ENCODE data around the gene CDKAL1.
"Not testable (repeated sequence)": the region's sequence is repeated elsewhere in the genome, so short reads cannot be mapped to it uniquely, and the experiment has no call there.

Gene CDKAL1

DNA sequence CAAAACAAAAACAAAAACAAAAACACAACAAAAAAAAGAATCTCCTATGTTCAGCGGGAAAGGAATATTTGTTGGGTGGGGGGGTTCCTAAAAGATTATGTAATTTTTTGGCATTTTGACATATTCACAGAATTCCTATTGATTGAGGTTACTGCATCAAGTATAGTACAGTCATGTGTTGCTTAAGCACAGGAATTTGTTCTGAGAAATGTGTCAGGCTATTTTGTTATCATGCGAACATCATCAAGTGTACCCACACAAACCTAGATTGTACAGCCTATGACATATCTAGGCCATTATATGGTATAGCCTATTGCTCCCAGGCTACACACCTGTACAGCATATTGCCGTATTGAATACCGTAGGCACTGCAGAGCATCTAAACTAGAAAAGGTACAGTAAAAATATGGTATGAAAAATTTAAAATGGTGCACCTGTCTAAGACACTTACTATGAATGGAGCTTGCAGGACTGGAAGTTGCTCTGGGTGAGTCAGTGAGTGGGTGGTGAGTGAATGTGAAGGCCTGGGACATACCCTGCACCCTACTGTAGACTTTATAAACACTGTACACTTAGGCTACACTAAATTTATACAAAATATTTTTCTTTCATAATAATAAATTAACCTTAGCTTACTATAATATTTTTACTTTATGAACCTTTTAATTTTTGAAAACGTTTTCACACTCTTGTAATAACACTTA is 110.6 kb downstream of the CDKAL1 start:
- no peak for DNase-seq

DNA sequence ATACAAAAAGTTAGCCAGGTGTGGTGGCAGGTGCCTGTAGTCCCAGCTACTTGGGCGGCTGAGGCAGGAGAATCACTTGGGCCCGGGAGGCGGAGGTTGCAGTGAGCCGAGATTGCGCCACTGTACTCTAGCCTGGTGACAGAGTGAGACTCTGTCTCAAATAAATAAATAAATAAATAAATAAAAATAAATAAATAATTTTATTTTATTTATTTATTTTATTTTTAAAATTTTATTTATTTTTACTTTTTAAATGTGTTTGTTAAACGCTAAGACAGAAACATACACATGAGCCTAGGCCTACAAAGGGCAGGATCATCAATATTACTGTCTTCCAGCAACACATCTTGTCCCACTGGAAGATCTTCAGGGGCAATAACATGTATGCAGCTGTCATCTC is 111.3 kb downstream of the CDKAL1 start:
- DNase-seq = not testable (repeated sequence)

DNA sequence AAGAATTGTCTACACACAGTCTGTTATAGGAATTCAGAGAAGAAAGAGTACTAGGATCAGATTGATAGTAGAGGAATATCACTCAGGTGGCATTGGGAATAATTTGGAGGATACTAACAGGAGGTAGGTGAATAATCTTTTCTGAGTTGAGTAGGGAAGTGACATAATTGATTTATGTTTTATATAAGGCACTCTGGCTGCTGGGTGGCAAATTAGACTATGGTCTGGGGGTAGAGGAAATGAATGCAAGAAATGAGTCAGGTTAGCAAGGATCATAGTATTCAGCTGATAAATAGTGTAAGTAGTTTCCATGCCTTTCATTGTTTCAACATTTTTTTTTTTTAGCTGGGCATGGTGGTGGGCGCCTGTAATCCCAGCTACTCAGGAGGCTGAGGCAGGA is 113.3 kb downstream of the CDKAL1 start:
- no peak for DNase-seq

DNA sequence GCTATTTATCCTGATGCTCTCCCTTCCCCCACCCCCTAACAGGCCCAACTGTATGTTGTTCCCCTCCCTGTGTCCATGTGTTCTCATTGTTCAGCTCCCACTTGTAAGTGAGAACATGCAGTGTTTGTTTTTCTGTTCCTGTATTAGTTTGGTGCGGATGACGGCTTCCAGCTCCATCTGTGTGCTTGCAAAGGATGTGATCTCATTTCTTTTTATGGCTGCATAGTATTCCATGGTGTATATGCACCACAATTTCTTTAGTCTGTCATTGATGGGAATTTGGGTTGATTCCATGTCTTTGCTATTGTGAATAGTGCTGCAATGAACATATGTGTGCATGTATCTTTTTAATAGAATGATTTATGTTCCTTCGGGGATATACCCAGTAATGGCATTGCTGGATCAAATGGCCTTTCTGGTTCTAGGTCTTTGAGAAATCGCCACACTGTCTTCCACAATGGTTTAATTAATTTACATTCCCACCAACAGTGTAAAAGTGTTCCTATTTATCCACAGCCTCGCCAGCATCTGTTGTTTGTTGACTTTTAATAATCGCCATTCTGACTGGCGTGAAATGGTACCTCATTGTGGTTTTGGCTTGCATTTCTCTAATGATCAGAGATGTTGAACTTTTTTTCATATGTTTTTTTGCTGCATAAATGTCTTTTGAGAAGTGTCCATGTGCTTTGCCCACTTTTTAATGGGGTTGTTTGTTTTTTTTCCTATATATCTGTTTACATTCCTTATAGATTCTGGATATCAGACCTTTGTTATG is 115.6 kb downstream of the CDKAL1 start:
- not testable (repeated sequence) for DNase-seq

DNA sequence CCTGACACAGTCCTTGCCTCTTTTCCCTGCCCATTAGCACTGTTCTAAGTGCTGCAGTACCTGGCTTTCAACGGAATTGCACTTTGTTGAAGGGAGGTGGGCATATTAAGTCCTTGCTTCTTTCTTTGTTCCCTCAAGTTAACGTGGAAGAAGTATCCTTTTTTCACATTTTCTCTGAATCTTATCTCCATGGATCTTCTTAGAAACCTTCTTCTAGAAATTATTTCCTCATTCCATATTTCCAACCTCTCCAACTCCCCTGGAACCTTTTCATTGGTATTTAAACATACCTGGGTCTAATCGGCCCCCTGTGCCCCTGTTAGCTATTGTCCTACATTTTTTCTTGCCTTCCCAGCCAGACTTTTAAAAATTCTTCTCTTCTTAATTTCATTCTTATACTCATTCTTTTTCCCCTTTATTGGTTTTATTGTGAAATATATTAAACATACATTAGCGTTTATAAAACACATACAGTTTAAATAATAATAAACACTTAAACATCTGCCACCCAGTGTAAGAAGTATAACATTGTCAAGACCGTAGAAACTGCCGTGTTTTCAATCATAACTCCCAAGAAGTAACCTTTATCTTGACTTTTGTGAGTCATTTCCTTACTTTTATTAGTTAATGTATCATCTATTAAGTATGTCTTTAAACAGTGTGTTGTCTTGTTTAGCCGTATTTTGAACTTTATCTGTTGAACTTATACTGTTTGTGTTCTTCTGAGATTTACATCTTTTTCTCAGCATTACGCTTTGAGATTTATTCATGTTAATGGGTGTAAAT is 118.2 kb downstream of the CDKAL1 start:
- no peak for DNase-seq

DNA sequence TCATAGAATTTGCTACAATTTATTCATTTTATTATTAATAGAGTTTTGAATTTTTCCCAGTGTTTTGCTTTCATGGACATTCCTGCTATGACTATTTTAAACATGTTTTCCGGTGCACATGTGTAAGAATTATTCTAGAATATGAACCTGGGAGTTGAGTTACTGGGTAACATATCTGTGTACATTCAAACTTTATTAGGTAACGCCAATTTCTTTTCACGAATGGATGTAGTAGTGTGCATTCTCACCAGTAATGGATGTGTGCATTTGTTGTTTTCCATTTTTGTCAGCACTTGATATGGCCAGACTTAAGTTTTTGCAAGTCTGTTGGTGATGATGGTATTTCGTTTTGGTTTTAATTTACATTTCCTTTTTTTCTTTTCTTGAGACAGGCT is 118.8 kb downstream of the CDKAL1 start:
- no peak for DNase-seq

DNA sequence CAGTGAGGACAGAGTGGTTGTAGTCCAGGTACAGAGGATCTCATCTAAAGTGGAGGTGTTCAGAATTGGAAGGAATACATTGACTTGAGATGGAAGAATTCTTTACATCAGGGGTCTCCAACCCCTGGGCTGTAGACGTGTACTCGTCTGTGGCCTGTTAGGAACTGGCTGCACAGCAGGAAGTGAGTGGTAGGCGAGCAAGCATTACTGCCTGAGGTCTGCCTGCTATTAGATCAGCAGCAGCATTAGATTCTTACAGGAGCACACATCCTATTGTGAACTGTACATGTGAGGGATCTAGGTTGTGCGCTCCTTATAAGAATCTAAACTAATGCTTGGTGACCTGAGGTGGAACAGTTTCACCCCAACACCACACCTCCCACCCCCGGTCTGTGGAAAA is 121.1 kb downstream of the CDKAL1 start:
- no peak for DNase-seq

DNA sequence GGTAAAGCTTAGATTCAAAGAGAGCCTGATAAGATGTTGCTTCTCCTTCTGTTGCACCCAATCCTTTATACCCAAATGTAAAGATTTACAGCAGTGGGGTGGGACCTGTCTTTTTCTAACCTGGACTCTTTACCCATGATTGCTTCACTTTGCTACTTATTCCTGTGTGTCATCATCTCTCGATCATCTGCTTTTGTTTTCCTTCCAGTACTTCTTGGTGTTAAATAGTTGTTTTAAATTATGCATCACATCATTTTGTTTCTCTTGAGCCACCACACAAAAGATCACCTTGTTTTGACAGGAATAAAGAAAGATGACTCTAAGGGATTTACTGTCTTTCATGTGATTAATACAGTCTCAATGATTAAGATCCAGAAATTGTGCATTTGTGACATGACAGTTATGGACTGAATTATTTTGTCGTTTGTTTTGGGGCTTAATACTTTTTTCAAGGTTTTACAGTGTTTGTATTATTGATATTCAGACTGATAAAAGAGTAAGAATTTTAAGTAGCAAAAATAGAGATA is 123.1 kb downstream of the CDKAL1 start:
- DNase-seq = no peak

DNA sequence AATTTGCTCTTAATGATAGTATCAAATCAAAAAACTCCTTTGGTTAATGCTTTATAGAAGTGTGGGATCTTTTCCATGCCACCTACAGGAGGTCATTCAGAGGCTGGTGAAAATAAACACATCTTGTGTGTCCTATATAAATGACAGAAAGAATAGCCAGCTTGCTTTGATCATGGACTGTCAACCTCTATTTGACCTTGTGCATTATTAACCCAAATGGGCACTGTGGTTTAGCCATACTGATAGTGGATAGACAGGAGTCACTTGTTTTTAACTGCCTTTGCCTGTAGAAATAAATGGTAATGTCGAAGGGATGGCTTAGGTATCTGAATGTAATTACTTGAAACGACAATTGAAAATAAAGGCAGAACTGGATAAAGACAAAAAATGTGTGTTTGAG is 123.8 kb downstream of the CDKAL1 start:
- DNase-seq = no peak

DNA sequence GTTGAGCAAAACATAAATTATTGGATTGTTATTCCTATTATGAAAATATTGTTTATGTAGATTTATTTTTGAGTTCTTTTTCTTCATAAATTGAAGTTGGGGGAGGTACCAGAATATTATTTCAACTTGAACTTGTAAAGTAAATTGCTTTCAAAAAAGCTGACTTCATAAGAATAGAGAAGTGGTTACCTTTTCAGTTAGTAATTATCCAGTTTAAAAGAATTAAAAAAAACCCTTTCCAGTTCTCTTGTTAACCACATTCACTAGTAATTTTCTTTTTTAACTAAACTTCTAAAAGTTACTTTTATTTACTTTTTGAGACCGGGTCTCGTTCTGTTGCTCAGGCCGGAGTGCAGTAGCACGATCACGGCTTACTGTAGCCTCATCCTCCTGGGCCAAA is 124.3 kb downstream of the CDKAL1 start:
- no peak for DNase-seq

DNA sequence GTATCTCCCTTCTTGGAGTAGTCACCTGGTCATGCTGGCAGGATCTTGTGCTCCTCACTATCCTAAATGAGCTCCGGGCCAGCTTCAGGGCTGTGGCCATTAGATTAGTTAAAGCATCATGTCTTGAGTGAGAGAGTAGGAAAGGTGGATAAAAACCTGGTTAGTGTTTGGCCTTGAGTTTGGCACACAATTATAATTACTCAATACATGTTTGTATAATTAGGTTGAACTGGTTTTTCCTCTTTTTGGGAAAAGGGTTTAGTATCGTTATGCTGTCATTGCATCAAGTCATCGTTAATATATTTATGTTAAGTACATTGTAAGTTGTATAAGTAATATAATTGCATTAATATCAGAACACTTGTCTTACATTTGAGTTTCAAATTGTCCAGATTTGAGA is 126.3 kb downstream of the CDKAL1 start:
- no peak for DNase-seq

DNA sequence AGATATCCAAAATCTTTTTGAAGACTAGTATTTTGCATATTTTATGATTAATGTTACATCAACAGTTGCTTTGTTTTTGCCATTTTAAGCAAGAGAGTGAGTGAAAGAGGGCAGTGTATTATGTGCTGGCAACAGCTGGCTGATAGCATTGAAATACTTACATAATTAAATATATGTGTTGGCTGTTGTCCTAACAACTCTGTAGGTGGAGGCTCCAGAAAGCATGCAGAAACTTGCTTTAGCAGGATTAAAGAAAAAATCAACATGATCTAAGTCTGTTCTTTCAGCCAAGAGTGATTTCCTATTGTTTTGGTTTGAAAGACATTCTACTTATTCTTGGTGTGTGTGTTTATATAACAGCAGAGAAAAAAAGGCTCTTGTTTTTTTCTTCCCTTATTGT is 127.5 kb downstream of the CDKAL1 start:
- DNase-seq = no peak

DNA sequence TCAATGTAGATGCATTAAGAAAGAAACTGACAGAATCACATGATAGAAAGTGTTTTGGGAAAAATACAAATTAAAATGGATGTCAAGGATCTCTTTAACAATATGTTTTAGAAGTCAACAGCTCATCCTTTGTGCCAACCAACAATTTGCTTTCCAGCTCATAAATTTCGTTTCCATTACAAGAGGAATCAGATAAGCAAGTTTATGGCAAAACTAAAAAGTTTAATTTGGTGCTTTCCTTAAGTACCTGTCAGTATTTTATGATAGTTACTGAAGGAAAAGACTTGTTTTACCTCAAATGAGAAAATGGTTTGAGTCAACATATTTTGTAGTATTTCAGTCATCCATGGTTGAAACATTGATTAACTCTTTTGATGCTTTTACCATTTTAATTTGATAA is 130.0 kb downstream of the CDKAL1 start:
- no peak for DNase-seq

DNA sequence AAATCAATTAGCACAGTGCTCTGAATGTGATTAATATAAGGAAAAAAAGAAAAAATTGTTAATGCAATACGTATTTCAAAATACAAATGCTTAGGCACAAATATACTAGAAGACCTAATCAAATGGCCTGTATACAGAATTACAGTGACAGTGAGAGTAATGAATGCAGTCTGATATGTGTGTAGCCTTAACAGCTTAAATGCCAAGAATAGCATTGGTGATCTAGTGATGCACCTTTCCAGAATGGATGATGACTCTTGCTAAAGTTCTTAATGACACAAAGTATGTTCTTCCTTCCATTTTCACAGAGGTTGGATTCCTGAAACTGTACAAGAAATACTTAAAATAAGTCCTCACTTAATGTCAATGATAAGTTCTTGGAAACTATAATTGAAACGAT is 131.0 kb downstream of the CDKAL1 start:
- no peak for DNase-seq

DNA sequence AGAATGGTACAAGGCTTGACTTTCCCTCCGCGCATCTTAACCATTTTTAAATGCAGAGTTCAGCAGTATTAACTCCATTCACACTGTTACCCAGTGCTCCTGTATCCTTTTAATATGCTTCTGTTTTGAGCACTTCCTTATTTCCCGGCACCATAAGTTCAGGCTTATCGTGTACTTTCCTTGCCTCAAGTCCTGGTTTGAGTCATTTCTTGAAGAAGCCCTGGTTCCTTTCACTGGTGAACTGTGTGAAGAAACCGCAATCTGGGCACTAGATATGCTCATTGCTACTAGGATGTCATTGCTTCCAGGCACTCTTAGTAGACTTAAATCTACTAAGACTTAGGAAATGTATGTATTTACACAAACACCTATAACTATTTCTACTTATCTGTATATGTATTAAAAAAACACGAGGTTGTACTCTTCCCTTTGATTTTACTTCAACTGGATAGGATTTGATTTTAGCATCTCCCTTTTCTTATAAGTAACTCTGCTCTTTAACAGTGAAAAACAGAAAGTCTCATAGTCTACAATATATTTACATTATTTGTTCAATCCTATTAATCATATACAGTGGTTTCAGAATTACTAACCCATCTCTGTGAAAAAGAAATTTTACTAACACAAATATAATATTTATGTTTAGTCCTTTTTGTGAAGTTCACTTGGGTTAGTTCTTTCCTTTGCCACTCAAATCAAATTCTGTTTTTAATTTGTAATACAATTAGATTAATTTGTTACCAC is 135.5 kb downstream of the CDKAL1 start:
- no peak for DNase-seq

DNA sequence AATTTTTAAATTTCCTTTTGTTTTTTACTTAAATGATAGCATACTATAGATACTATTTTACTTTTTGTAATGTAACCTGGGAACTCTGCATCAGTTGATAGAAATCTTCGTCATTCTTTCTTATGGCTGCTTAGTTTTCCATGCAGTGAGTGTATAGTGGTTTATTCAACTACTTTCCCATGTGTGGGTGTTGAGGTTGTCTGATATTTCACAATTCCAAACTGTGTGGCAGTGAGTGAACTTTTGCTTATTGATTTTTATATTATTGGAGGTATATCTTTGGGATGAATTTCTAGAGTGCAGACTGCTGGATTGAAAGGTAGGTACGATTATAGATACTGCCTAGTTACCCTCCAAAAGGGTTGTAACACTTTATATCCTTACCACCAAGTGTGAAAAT is 136.5 kb downstream of the CDKAL1 start:
- DNase-seq = no peak

DNA sequence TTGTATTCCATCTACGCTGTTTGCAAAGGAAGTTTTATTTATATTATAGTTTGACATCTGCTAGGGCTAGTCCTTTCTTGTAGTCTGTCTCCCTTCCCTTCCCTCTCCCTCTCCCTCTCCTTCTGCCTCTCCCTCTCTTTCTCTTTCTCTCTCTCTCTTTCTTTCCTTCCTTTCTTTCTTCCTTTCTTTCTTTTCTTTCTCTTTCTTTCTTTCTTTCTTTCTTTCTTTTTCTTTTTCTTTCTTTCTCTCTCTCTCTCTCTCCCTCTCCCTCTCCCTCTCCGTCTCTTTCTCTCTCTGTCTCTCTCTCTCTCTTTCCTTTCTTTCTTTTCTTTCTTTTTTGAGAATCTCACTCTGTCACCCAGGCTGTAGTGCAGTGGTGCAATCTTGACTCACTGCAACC is 137.8 kb downstream of the CDKAL1 start:
- no peak for DNase-seq

DNA sequence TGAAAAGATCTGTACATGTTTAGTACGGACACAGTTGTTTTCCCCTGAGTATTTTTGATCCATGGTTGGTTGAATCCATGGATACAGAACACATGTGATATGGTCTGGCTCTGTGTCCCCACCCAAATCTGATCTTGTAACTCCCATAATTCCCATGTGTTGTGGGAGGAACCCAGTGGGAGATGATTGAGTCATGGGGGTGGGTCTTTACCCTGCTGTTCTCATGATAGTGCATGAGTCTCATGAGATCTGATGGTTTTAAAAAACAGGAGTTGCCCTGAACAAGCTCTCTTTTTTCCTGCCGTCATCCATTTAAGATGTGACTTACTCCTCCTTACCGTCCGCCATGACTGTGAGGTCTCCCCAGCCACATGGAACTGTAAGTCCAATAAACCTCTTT is 139.2 kb downstream of the CDKAL1 start:
- DNase-seq = no peak

DNA sequence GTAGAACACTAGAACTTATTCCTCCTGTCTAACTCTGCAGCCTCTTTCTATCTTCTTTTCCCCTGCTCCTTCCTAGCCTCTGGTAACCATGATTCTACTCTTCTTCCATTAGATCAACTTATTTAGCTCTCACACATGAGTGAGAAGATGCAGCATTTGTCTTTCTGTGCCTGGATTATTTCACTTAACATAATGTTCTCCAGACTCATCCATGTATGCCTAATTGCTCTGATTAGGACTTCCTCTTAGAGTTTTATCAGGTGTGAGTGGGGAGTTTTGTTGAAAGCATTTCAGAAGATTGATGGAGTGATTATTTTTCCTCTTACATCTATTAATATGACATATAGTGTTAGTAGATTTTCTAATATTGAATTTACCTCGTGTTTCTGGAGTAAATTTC is 140.4 kb downstream of the CDKAL1 start:
- DNase-seq = no peak

DNA sequence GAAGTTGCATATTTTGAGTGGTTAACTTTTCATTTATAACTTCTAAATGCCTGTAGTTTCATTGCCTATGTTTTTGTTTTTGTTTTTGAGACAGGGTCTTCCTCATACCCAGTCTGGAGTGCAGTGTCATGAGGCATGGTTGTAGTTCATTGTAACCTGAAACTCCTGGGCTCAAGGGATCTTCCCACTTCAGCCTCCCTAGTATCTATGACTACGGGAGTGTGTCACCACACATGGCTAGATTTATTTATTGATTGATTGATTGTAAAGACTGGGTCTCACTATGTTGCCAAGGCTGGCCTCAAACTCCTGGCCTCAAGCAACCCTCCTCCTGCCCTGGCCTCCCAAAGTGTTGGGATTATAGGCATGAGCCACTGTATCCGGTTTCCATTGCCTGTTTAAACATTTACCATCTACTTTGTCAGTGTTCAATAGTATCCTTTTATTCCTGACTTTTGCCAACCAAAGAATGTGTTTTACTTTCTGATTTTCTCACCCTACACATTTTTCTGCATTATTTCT is 144.6 kb downstream of the CDKAL1 start:
- no peak for DNase-seq

DNA sequence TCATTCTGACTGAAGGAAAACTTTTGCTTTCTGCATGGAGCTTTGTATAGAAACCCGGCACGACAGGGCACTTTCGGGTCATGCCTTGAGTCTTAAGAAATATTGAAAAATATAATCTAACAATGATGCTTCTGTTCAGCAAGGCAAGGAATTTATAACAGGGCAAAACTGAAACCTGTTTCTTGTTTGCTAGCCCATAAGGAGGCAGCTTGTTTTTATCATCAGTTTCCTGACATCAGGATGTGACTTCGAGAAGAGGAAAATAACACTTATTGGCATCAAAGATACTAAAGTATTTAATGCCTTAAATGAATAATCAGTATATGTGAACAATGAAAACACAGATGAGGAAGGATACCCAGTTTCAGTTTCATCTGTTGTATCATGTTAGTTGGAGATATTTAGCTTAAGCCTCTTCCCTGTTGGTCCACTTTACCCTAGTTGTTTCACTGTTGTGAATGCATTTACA is 146.5 kb downstream of the CDKAL1 start:
- DNase-seq = no peak

DNA sequence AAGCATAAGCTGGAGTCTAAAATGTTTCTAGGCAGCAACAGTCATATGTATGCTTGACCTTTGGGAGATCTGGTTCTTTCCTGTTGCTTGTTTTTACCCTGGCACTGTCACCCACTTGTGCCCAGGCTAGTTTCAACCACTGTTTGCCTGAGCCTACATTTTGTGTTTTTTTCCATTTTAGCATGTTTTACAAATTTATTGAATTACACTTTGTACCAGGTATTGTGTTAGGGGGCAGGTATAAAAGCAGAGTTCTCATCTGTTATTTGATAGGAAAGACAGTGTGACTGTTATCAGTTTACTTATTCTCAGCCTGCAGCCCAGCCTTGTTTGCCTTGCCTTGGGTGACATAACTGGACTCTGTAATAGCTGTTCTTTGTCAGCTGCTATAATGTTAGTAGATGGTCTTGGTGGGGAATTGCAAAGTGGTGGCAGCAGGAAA is 147.0 kb downstream of the CDKAL1 start:
- DNase-seq = no peak

All from activated CD4-positive, alpha-beta T cell treated with anti-CD3 and anti-CD28 coated beads, Interleukin-2, amount 50 U/mL, for 1 hour (primary cell).